HG02623 (cell line): ENCODE data around the gene SEMA4A.
"Not testable (repeated sequence)": the region's sequence is repeated elsewhere in the genome, so short reads cannot be mapped to it uniquely, and the experiment has no call there.

Source experiments
- ATAC-seq: cut with Tn5 transposase; IDR thresholded peaks from one replicate; pipeline ENCODE4 v1.9.1; 2021; ENCODE audit warnings: moderate library complexity; ENCODE audit not compliant: unreplicated experiment

SEMA4A gene

GRCh38 chr1:156155756-156156510 is 2.5 kb downstream of the SEMA4A start:
- no peak for ATAC-seq

- no peak for ATAC-seq
Observed at GRCh38 chr1:156157506-156157905, 4.1 kb downstream of the SEMA4A start.

- ATAC-seq = no peak
Observed at GRCh38 chr1:156157966-156158365, 4.6 kb downstream of the SEMA4A start.

GRCh38 chr1:156160000-156160742 is 6.8 kb downstream of the SEMA4A start:
- no peak for ATAC-seq

GRCh38 chr1:156160743-156161171 is 7.4 kb downstream of the SEMA4A start:
- no peak for ATAC-seq

- no peak for ATAC-seq
Observed at GRCh38 chr1:156162430-156163037, 9.1 kb downstream of the SEMA4A start.

- no peak for ATAC-seq
Observed at GRCh38 chr1:156163712-156164111, 10.3 kb downstream of the SEMA4A start.

- no peak for ATAC-seq
Observed at GRCh38 chr1:156164125-156164831, 10.9 kb downstream of the SEMA4A start.

- ATAC-seq = no peak
Observed at GRCh38 chr1:156165083-156165482, 11.7 kb downstream of the SEMA4A start.

- ATAC-seq = no peak
Observed at GRCh38 chr1:156167536-156167935, 14.2 kb downstream of the SEMA4A start.

- ATAC-seq = no peak
Observed at GRCh38 chr1:156172696-156173470, 19.5 kb downstream of the SEMA4A start.

- no peak for ATAC-seq
Observed at GRCh38 chr1:156176610-156177210, 23.3 kb downstream of the SEMA4A start.

GRCh38 chr1:156177919-156178654 is 24.7 kb downstream of the SEMA4A start:
- no peak for ATAC-seq

- ATAC-seq = no peak
Observed at GRCh38 chr1:156180471-156180870, 27.1 kb downstream of the SEMA4A start.

GRCh38 chr1:156181391-156181924 is 28.1 kb downstream of the SEMA4A start:
- not testable (repeated sequence) for ATAC-seq

GRCh38 chr1:156182010-156182779 is 28.8 kb downstream of the SEMA4A start:
- ATAC-seq = not testable (repeated sequence)

- not testable (repeated sequence) for ATAC-seq
Observed at GRCh38 chr1:156186347-156187177, 33.2 kb downstream of the SEMA4A start.
